H9 (cell line): Measurements from ENCODE around the gene SLAMF1. TPM values are rescaled to one million over a fixed set of nuclear protein-coding genes. Genes with fewer than 3 reads are reported as not detected.

ENCODE experiments used
- DNase-seq: peaks from one replicate; pipeline ENCODE4 v3.0.0-alpha.2; 2017
- H2AFZ ChIP-seq: one replicate; pipeline ENCODE4 v1.6.1; 2013; ENCODE audit warnings: mild to moderate bottlenecking, low read length, control low read depth, moderate library complexity
- H2AK5ac ChIP-seq: 2 replicates; pipeline ENCODE4 v1.6.1; 2013; ENCODE audit warnings: low read length, control low read depth, mixed read lengths; ENCODE audit not compliant: insufficient read length
- H2BK120ac ChIP-seq: one replicate; pipeline ENCODE4 v1.6.1; 2013; ENCODE audit warnings: low read depth, mild to moderate bottlenecking, low read length, control low read depth, inconsistent platforms; ENCODE audit not compliant: poor library complexity, severe bottlenecking
- H2BK12ac ChIP-seq: 2 replicates; pipeline ENCODE4 v1.6.1; 2013; ENCODE audit warnings: low read length, control low read depth, mixed read lengths, low read depth; ENCODE audit not compliant: insufficient read length
- H2BK15ac ChIP-seq: 2 replicates; pipeline ENCODE4 v1.6.1; 2013; ENCODE audit warnings: low read depth, low read length, control low read depth
- H2BK20ac ChIP-seq: one replicate; pipeline ENCODE4 v1.6.1; 2013; ENCODE audit warnings: low read depth, mild to moderate bottlenecking, low read length, control low read depth, inconsistent platforms; ENCODE audit not compliant: poor library complexity, severe bottlenecking
- H2BK5ac ChIP-seq: 2 replicates; pipeline ENCODE4 v1.6.1; 2013; ENCODE audit warnings: low read length, control low read depth, mixed read lengths; ENCODE audit not compliant: insufficient read length
- H3K14ac ChIP-seq: 2 replicates; pipeline ENCODE4 v1.6.1; 2013; ENCODE audit warnings: low read length, control low read depth; ENCODE audit not compliant: insufficient read depth
- H3K18ac ChIP-seq: 2 replicates; pipeline ENCODE4 v1.6.1; 2013; ENCODE audit warnings: low read depth, mild to moderate bottlenecking, mixed read lengths, low read length, control low read depth; ENCODE audit not compliant: insufficient read length
- H3K23ac ChIP-seq: 2 replicates; pipeline ENCODE4 v1.6.1; 2013; ENCODE audit warnings: low read length, control low read depth, mixed read lengths, low read depth; ENCODE audit not compliant: insufficient read length
- H3K23me2 ChIP-seq: 2 replicates; pipeline ENCODE4 v1.6.1; 2013; ENCODE audit warnings: low read depth, mild to moderate bottlenecking, mixed read lengths, low read length, control low read depth; ENCODE audit not compliant: insufficient read length, poor library complexity, severe bottlenecking
- H3K27ac ChIP-seq: 2 replicates; pipeline ENCODE4 v1.5.1; 2013; ENCODE audit warnings: low read length, control low read depth, mixed read lengths, low read depth; ENCODE audit not compliant: insufficient read length
- H3K27me3 ChIP-seq: 2 replicates; pipeline ENCODE4 v1.6.1; 2013; ENCODE audit warnings: low read length, control low read depth, inconsistent platforms; ENCODE audit not compliant: insufficient read depth
- H3K4ac ChIP-seq: 2 replicates; pipeline ENCODE4 v1.6.1; 2013; ENCODE audit warnings: low read depth, mild to moderate bottlenecking, control low read depth, inconsistent platforms, low read length, moderate library complexity
- H3K4me1 ChIP-seq: 2 replicates; pipeline ENCODE4 v1.6.1; 2013; ENCODE audit warnings: low read length, control low read depth, inconsistent platforms; ENCODE audit not compliant: insufficient read depth
- H3K4me2 ChIP-seq: 2 replicates; pipeline ENCODE4 v1.6.1; 2013; ENCODE audit warnings: low read length, control low read depth, mixed read lengths; ENCODE audit not compliant: insufficient read length, insufficient read depth
- H3K56ac ChIP-seq: 2 replicates; pipeline ENCODE4 v1.6.1; 2013; ENCODE audit warnings: low read depth, mild to moderate bottlenecking, mixed read lengths, low read length, control low read depth; ENCODE audit not compliant: insufficient read length
- H3K79me1 ChIP-seq: 2 replicates; pipeline ENCODE4 v1.6.1; 2013; ENCODE audit warnings: low read depth, mild to moderate bottlenecking, moderate library complexity, low read length, control low read depth, inconsistent platforms; ENCODE audit not compliant: insufficient read depth, poor library complexity, severe bottlenecking
- H3K79me2 ChIP-seq: 2 replicates; pipeline ENCODE4 v1.6.1; 2013; ENCODE audit warnings: low read length, control low read depth, inconsistent platforms; ENCODE audit not compliant: insufficient read depth
- H3K9ac ChIP-seq: 2 replicates; pipeline ENCODE4 v1.6.1; 2013; ENCODE audit warnings: low read length, control low read depth, mixed read lengths; ENCODE audit not compliant: insufficient read length; ENCODE audit errors: extremely low read depth
- H3K9me3 ChIP-seq: one replicate; pipeline ENCODE4 v1.6.1; 2013; ENCODE audit warnings: low read depth, low read length, inconsistent platforms; ENCODE audit not compliant: control insufficient read depth
- H3T11ph ChIP-seq: one replicate; pipeline ENCODE4 v1.6.1; 2013; ENCODE audit warnings: mild to moderate bottlenecking, low read length, control low read depth, inconsistent platforms
- H4K20me1 ChIP-seq: one replicate; pipeline ENCODE4 v1.6.1; 2013; ENCODE audit not compliant: control insufficient read depth, insufficient read length, insufficient read depth
- H4K5ac ChIP-seq: 2 replicates; pipeline ENCODE4 v1.6.1; 2013; ENCODE audit warnings: low read depth, mild to moderate bottlenecking, mixed read lengths, low read length, control low read depth; ENCODE audit not compliant: insufficient read length
- H4K8ac ChIP-seq: replicated peaks from 2 replicates; pipeline ENCODE4 v1.6.1; 2013; ENCODE audit warnings: low read length, control low read depth, mixed read lengths, low read depth; ENCODE audit not compliant: insufficient read length
- H4K91ac ChIP-seq: 2 replicates; pipeline ENCODE4 v1.6.1; 2013; ENCODE audit warnings: low read depth, mild to moderate bottlenecking, moderate library complexity, mixed read lengths, low read length, control low read depth; ENCODE audit not compliant: insufficient read length
- H3K27ac Mint-ChIP-seq, 3 experiments: 2 replicates in 2 of 3; 3 replicates in 1 of 3; pipeline ENCODE4 v1.8.0; 2020 to 2021; ENCODE audit warnings: mixed read lengths in 3 of 3, mild to moderate bottlenecking in 1 of 3, moderate library complexity in 1 of 3
- H3K27me3 Mint-ChIP-seq: 2 replicates; pipeline ENCODE4 v1.8.0; 2021; ENCODE audit warnings: low read depth, mild to moderate bottlenecking, moderate library complexity, mixed read lengths
- H3K36me3 Mint-ChIP-seq, 3 experiments: 2 replicates in 2 of 3; 3 replicates in 1 of 3; pipeline ENCODE4 v1.8.0; 2020 to 2021; ENCODE audit warnings: low read depth in 3 of 3, mixed read lengths in 3 of 3; ENCODE audit not compliant: insufficient read depth in 1 of 3
- H3K4me1 Mint-ChIP-seq, 2 experiments: 2 replicates each; pipeline ENCODE4 v1.8.0; 2020; ENCODE audit warnings: mixed read lengths in 2 of 2
- H3K4me3 Mint-ChIP-seq, 2 experiments: 2 replicates in 1 of 2; 3 replicates in 1 of 2; pipeline ENCODE4 v1.8.0; 2020 to 2021; ENCODE audit warnings: mild to moderate bottlenecking in 2 of 2, mixed read lengths in 2 of 2, moderate library complexity in 1 of 2
- H3K9me3 Mint-ChIP-seq, 2 experiments: 2 replicates in 1 of 2; 3 replicates in 1 of 2; pipeline ENCODE4 v1.8.0; 2020; ENCODE audit warnings: mild to moderate bottlenecking in 2 of 2, mixed read lengths in 2 of 2, moderate library complexity in 1 of 2
- CTCF ChIP-seq: fragments of 200-600 bp; sonication (generic); conservative IDR thresholded peaks from 3 replicates; pipeline ENCODE4 v1.8.0; 2021; ENCODE audit warnings: antibody characterized with exemption, mild to moderate bottlenecking
- WGBS: extraction: QIAGEN DNeasy Blood & Tissue Kit; methylation state at CpG from one replicate; pipeline ENCODE4 v1.1.7; 2013; ENCODE audit warnings: missing lambda C conversion rate, low lambda C conversion rate, mixed read lengths; ENCODE audit not compliant: insufficient read length; ENCODE audit errors: extremely low coverage; 5-methylcytosine and 5-hydroxymethylcytosine counted together
- total RNA-seq: library from RNA; stranded (reverse); gene quantifications from 2 replicates; pipeline ENCODE4 v1.2.1, GENCODE V29; 2021

SLAMF1 gene
- total RNA-seq, 1 experiment from 2014 or later, result not detected

GRCh38 chr1:160618327-160618726, 28.5 kb downstream of the SLAMF1 start:
- Mint-ChIP-seq H3K4me1 (peaks cover 5 to 15% of the 10 kb centered on the region in 2 experiments), H3K27me3 (no peaks in the 10 kb centered on the region), H3K27ac (peak overlapping the region in 1 of 3 experiments; percentile 13; a peak in 1 of 7 replicates), H3K4me3 (no peak overlapping the region), H3K9me3 (peaks cover 0 to 5% of the 10 kb centered on the region in 2 experiments; a peak in 3 of 5 replicates), H3K36me3 (peaks cover 4 to 6% (median 6%) of the 10 kb centered on the region in 3 experiments; a peak in 6 of 7 replicates)
- H4K8ac ChIP-seq, result no peak overlapping the region
- H3K27ac ChIP-seq, result no peak overlapping the region
- no peaks in the 10 kb centered on the region for H3K4me1 ChIP-seq
- no peak overlapping the region for H3K18ac ChIP-seq
- H4K91ac ChIP-seq, result no peak overlapping the region
- no peak overlapping the region for H2BK12ac ChIP-seq
- H3K23ac ChIP-seq, result no peak overlapping the region
- H2AFZ ChIP-seq, result no peak overlapping the region
- no CpG with 5 or more reads among the region's 1 CpG for WGBS
- no peak overlapping the region for H2BK20ac ChIP-seq
- H3K4ac ChIP-seq, result no peak overlapping the region
- H3K23me2 ChIP-seq, result no peaks in the 10 kb centered on the region
- no peak overlapping the region for H3T11ph ChIP-seq
- DNase-seq, result no peak
- no peak overlapping the region for H3K9ac ChIP-seq
- H3K79me2 ChIP-seq, result no peaks in the 10 kb centered on the region
- no peak overlapping the region for H3K56ac ChIP-seq
- H2BK15ac ChIP-seq, result no peak overlapping the region
- H3K4me2 ChIP-seq, result no peak overlapping the region
- no peaks in the 10 kb centered on the region for H4K20me1 ChIP-seq
- no peak overlapping the region for H2BK5ac ChIP-seq
- H2AK5ac ChIP-seq, result no peak overlapping the region
- H3K9me3 ChIP-seq, result no peaks in the 10 kb centered on the region
- no peak overlapping the region for H4K5ac ChIP-seq
- no peak for TF ChIP-seq CTCF
- no peak overlapping the region for H2BK120ac ChIP-seq
- H3K14ac ChIP-seq, result no peak overlapping the region
- no peaks in the 10 kb centered on the region for H3K27me3 ChIP-seq
- no peaks in the 10 kb centered on the region for H3K79me1 ChIP-seq
